ENCODE results near the gene PCDH9. TPM values are rescaled to one million over a fixed set of nuclear protein-coding genes. Genes with fewer than 3 reads are reported as not detected.

PCDH9 gene
- polyA plus RNA-seq, 4 donors = 0.27 to 1.1 (median 0.72) TPM; not detected in 1

- Histone ChIP-seq H3K4me1 (ENCODE audit: control insufficient read depth in 3 of 3, insufficient read depth in 2 of 3, low read depth in 1 of 3, low read length in 2 of 3) (no peaks in the 10 kb centered on the region), H3K36me3 (ENCODE audit: control insufficient read depth in 3 of 3, insufficient read depth in 2 of 3, low read depth in 1 of 3, low read length in 3 of 3) (no peaks in the 10 kb centered on the region), H3K4me3 (ENCODE audit: low read depth in 1 of 3, low read length in 3 of 3) (no peak overlapping the region), H3K27ac (ENCODE audit: low read depth in 1 of 3, low read length in 2 of 3) (no peak overlapping the region), H3K9me3 (ENCODE audit: control insufficient read depth in 2 of 2, insufficient read depth in 1 of 2, low read depth in 1 of 2, low read length in 1 of 2) (no peaks in the 10 kb centered on the region), H3K27me3 (ENCODE audit: control insufficient read depth in 3 of 3, insufficient read depth in 3 of 3, low read length in 3 of 3) (no peaks in the 10 kb centered on the region)
- FAIRE-seq = no peak
- no peak for DNase-seq
- WGBS, 3 donors = 65 to 81% (median 74%) methylated on average over 6 of the region's 6 CpGs
Measured at GRCh38 chr13:67120872-67121531, 109.1 kb downstream of the PCDH9 start.

- Histone ChIP-seq H3K4me3 (ENCODE audit: low read depth in 1 of 3, low read length in 3 of 3) (no peak overlapping the region), H3K9me3 (ENCODE audit: control insufficient read depth in 2 of 2, insufficient read depth in 1 of 2, low read depth in 1 of 2, low read length in 1 of 2) (no peaks in the 10 kb centered on the region), H3K27ac (ENCODE audit: low read depth in 1 of 3, low read length in 2 of 3) (no peak overlapping the region), H3K4me1 (ENCODE audit: control insufficient read depth in 3 of 3, insufficient read depth in 2 of 3, low read depth in 1 of 3, low read length in 2 of 3) (no peaks in the 10 kb centered on the region), H3K36me3 (ENCODE audit: control insufficient read depth in 3 of 3, insufficient read depth in 2 of 3, low read depth in 1 of 3, low read length in 3 of 3) (no peaks in the 10 kb centered on the region), H3K27me3 (ENCODE audit: control insufficient read depth in 3 of 3, insufficient read depth in 3 of 3, low read length in 3 of 3) (no peaks in the 10 kb centered on the region)
- 49 to 54% (median 52%) methylated on average over 1 of the region's 1 CpG for WGBS, 3 donors
- no peak for FAIRE-seq
- DNase-seq = no peak
Measured at GRCh38 chr13:67119481-67119894, 110.6 kb downstream of the PCDH9 start.

DNA sequence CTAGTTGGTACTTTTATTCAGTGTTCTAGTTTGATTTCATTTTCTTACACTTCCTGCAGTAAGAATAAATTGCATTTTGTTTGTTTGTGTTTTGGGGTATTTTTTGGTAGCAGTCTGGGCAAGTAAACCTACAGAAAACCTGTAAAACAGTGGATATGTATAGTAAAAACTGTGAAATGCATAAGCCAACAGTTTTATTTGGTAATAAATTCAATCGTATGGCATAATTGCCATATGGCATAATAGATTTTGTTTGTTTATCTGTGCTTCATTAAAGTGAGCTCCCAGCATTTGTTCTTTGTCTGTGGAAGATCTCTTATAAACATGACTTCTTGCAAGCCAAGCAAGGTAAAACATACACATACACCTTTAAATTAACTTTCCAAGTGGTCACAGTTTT is 111.9 kb downstream of the PCDH9 start:
- WGBS, 3 donors = 88 to 91% (median 89%) methylated on average over 1 of the region's 1 CpG
- Histone ChIP-seq H3K36me3 (ENCODE audit: control insufficient read depth in 3 of 3, insufficient read depth in 2 of 3, low read depth in 1 of 3, low read length in 3 of 3) (no peaks in the 10 kb centered on the region), H3K27ac (ENCODE audit: low read depth in 1 of 3, low read length in 2 of 3) (no peak overlapping the region), H3K4me1 (ENCODE audit: control insufficient read depth in 3 of 3, insufficient read depth in 2 of 3, low read depth in 1 of 3, low read length in 2 of 3) (no peaks in the 10 kb centered on the region), H3K27me3 (ENCODE audit: control insufficient read depth in 3 of 3, insufficient read depth in 3 of 3, low read length in 3 of 3) (no peaks in the 10 kb centered on the region), H3K4me3 (ENCODE audit: low read depth in 1 of 3, low read length in 3 of 3) (no peak overlapping the region), H3K9me3 (ENCODE audit: control insufficient read depth in 2 of 2, insufficient read depth in 1 of 2, low read depth in 1 of 2, low read length in 1 of 2) (no peaks in the 10 kb centered on the region)
- DNase-seq (no peak), FAIRE-seq (no peak)

- 68 to 79% (median 76%) methylated on average over 3 of the region's 3 CpGs for WGBS, 3 donors
- no peak for DNase-seq
Measured at GRCh38 chr13:67117010-67117550, 113.1 kb downstream of the PCDH9 start.

DNA sequence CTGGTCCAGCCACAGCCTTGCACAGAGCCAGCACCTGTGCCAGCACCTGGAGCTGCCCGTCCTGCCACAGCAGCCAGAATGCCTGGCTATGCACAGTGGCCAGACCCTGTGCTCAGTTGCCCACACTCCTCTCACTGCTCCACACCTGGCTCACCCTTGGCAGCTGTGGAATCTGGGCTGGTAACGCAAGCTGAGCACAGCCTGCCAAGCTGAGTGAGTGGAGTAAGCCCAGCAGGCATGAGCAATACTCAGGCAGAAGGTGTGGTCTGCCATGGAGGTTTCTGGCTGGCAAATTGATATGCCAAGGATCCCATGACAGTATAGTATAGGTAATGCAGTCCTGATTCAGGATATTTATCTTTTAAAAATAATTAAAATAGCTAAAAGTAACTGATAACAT is 122.2 kb downstream of the PCDH9 start:
- Histone ChIP-seq H3K4me1 (ENCODE audit: control insufficient read depth in 3 of 3, insufficient read depth in 2 of 3, low read depth in 1 of 3, low read length in 2 of 3) (no peaks in the 10 kb centered on the region), H3K4me3 (ENCODE audit: low read depth in 1 of 3, low read length in 3 of 3) (no peak overlapping the region), H3K27me3 (ENCODE audit: control insufficient read depth in 3 of 3, insufficient read depth in 3 of 3, low read length in 3 of 3) (no peaks in the 10 kb centered on the region), H3K27ac (ENCODE audit: low read depth in 1 of 3, low read length in 2 of 3) (no peak overlapping the region), H3K36me3 (ENCODE audit: control insufficient read depth in 3 of 3, insufficient read depth in 2 of 3, low read depth in 1 of 3, low read length in 3 of 3) (no peaks in the 10 kb centered on the region), H3K9me3 (ENCODE audit: control insufficient read depth in 2 of 2, insufficient read depth in 1 of 2, low read depth in 1 of 2, low read length in 1 of 2) (peaks cover 0 to 5% of the 10 kb centered on the region in 2 donors)
- 89 to 95% (median 91%) methylated on average over 2 of the region's 2 CpGs for WGBS, 3 donors
- DNase-seq (no peak), FAIRE-seq (no peak)

More at GRCh38 chr13:67117010-67117550, 113.1 kb downstream of the PCDH9 start:
- no peak overlapping the region for H3K27ac ChIP-seq (ENCODE audit: low read depth in 1 of 3, low read length in 2 of 3)
- H3K4me1 ChIP-seq (ENCODE audit: control insufficient read depth in 3 of 3, insufficient read depth in 2 of 3, low read depth in 1 of 3, low read length in 2 of 3) = no peaks in the 10 kb centered on the region
- no peak for FAIRE-seq
- H3K36me3 ChIP-seq (ENCODE audit: control insufficient read depth in 3 of 3, insufficient read depth in 2 of 3, low read depth in 1 of 3, low read length in 3 of 3) = no peaks in the 10 kb centered on the region
- no peak overlapping the region for H3K4me3 ChIP-seq (ENCODE audit: low read depth in 1 of 3, low read length in 3 of 3)
- no peaks in the 10 kb centered on the region for H3K27me3 ChIP-seq (ENCODE audit: control insufficient read depth in 3 of 3, insufficient read depth in 3 of 3, low read length in 3 of 3)
- no peaks in the 10 kb centered on the region for H3K9me3 ChIP-seq (ENCODE audit: control insufficient read depth in 2 of 2, insufficient read depth in 1 of 2, low read depth in 1 of 2, low read length in 1 of 2)

DNA sequence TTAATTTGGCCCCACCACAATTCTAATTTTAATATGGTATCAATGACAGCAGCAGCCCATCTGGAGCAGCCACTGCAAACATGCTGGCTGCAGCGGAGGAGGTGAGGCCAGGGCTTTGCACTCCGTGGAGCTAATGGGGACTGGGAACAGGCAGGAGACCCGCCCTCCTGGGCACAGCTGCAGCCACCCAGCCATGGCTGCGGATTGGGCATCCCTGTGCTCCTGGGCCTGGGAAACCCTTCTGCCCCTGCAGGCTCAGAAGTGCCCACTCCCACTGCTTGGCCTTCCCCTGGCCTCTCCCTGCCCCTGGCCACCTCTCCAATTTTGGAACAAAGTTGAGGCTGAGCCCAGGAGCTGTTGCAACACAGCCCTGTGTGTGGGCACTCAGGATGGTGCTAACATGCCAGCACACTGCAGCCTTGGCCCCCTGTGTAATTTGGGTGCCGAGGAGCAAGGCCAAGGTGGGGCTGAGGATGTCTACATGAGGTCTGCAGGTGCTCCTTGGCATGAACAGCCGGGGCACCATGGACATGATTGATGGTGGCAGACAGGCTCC is 123.6 kb downstream of the PCDH9 start:
- Histone ChIP-seq H3K27ac (ENCODE audit: low read depth in 1 of 3, low read length in 2 of 3) (no peak overlapping the region), H3K27me3 (ENCODE audit: control insufficient read depth in 3 of 3, insufficient read depth in 3 of 3, low read length in 3 of 3) (no peaks in the 10 kb centered on the region), H3K4me3 (ENCODE audit: low read depth in 1 of 3, low read length in 3 of 3) (no peak overlapping the region), H3K36me3 (ENCODE audit: control insufficient read depth in 3 of 3, insufficient read depth in 2 of 3, low read depth in 1 of 3, low read length in 3 of 3) (no peaks in the 10 kb centered on the region), H3K4me1 (ENCODE audit: control insufficient read depth in 3 of 3, insufficient read depth in 2 of 3, low read depth in 1 of 3, low read length in 2 of 3) (no peaks in the 10 kb centered on the region), H3K9me3 (ENCODE audit: control insufficient read depth in 2 of 2, insufficient read depth in 1 of 2, low read depth in 1 of 2, low read length in 1 of 2) (peaks cover 0 to 5% of the 10 kb centered on the region in 2 donors)
- DNase-seq (no peak), FAIRE-seq (no peak)
- 83 to 91% (median 90%) methylated on average over 6 of the region's 6 CpGs for whole genome bisulfite sequencing, 3 donors

DNA sequence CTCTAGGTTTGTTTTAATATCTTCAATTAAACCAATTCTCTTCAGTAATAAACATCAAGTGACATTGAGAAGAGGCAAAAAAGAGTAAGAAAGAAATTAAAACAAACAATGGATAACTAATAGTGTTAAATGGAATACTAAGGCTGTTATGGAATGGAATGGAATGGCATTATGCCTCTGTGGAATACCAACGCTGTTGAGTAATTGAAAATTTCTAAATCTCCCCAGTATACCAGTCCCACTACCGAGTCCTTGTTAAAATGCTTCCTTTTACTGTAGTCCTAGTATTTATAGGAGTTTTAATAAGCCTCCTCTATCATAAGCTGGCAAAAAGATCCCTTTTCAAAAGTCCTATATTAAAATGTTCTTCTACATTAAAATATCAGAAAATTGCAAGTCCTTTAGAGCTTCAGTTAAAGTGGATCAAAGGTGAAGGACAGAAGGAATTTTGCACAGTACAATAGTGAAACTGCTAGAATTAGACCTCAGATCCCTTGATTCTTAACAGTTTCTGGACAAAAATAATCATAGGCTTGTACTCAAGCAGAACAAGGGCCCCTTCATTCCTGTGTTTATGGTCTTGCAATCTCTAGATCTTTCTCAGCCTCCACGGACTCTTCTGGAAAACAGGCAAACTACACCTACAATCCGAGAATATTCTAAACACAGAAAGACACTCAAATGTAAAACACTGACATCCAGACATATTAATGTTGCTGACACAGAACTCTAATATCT is 128.2 kb downstream of the PCDH9 start:
- Histone ChIP-seq H3K27me3 (ENCODE audit: control insufficient read depth in 3 of 3, insufficient read depth in 3 of 3, low read length in 3 of 3) (no peaks in the 10 kb centered on the region), H3K36me3 (ENCODE audit: control insufficient read depth in 3 of 3, insufficient read depth in 2 of 3, low read depth in 1 of 3, low read length in 3 of 3) (no peaks in the 10 kb centered on the region), H3K27ac (ENCODE audit: low read depth in 1 of 3, low read length in 2 of 3) (no peak overlapping the region), H3K4me3 (ENCODE audit: low read depth in 1 of 3, low read length in 3 of 3) (no peak overlapping the region), H3K4me1 (ENCODE audit: control insufficient read depth in 3 of 3, insufficient read depth in 2 of 3, low read depth in 1 of 3, low read length in 2 of 3) (no peaks in the 10 kb centered on the region), H3K9me3 (ENCODE audit: control insufficient read depth in 2 of 2, insufficient read depth in 1 of 2, low read depth in 1 of 2, low read length in 1 of 2) (no peaks in the 10 kb centered on the region)
- no peak for DNase-seq
- 53 to 60% (median 60%) methylated on average over 4 of the region's 4 CpGs for WGBS, 3 donors
- no peak for FAIRE-seq

GRCh38 chr13:67100730-67101129 is 129.4 kb downstream of the PCDH9 start:
- no peaks in the 10 kb centered on the region for H3K27me3 ChIP-seq (ENCODE audit: control insufficient read depth in 3 of 3, insufficient read depth in 3 of 3, low read length in 3 of 3)
- no peak overlapping the region for H3K27ac ChIP-seq (ENCODE audit: low read depth in 1 of 3, low read length in 2 of 3)
- H3K36me3 ChIP-seq (ENCODE audit: control insufficient read depth in 3 of 3, insufficient read depth in 2 of 3, low read depth in 1 of 3, low read length in 3 of 3) = no peaks in the 10 kb centered on the region
- no peaks in the 10 kb centered on the region for H3K9me3 ChIP-seq (ENCODE audit: control insufficient read depth in 2 of 2, insufficient read depth in 1 of 2, low read depth in 1 of 2, low read length in 1 of 2)
- FAIRE-seq (no peak), DNase-seq (no peak)
- H3K4me3 ChIP-seq (ENCODE audit: low read depth in 1 of 3, low read length in 3 of 3) = no peak overlapping the region
- WGBS, 3 donors = 70 to 78% (median 76%) methylated on average over 3 of the region's 3 CpGs
- H3K4me1 ChIP-seq (ENCODE audit: control insufficient read depth in 3 of 3, insufficient read depth in 2 of 3, low read depth in 1 of 3, low read length in 2 of 3) = no peaks in the 10 kb centered on the region

Measured in small intestine (tissue), 7 donors.